ENCODE data around the gene DNAH12.

DNA sequence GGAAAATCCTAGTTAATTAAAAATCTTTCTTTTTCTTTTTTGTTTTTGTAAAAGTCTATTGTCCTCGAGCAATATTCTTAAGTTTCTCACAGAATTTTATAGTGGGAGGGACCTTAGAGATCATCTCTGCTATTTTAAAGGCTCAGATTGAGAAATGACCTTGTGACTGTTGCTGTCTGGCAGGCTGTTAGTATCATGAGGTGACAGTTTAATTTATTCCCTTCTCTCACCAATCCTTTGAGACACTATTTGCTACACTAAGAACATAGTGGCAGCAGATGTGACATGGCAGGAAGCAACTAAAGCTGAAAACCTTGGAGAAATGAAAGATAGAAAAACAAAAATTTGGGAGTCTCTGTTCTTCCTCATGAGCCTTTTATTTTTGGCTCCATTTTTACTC is 291.7 kb downstream of the DNAH12 start:
- TF ChIP-seq POLR2A (IDR thresholded peaks at IDR 0.05; ENCODE audit: low read depth, low read length) (no peak), CEBPB (IDR thresholded peaks at IDR 0.05; ENCODE audit: borderline replicate concordance in 1 of 2, low read depth in 2 of 2, low read length in 2 of 2) (no peak), TCF7 (IDR thresholded peaks at IDR 0.05; ENCODE audit: borderline replicate concordance) (no peak), JUND (IDR thresholded peaks at IDR 0.05; ENCODE audit: low read depth, low read length) (no peak), SIX5 (IDR thresholded peaks at IDR 0.05; ENCODE audit: low read depth, low read length, severe bottlenecking) (no peak), POLR2AphosphoS2 (IDR thresholded peaks at IDR 0.05; ENCODE audit: low read depth, low read length) (no peak), RFX5 (IDR thresholded peaks at IDR 0.05; ENCODE audit: low read depth, low read length) (no peak), SRF (IDR thresholded peaks at IDR 0.05; ENCODE audit: low read depth in 2 of 2, low read length in 2 of 2) (no peak), NFYA (IDR thresholded peaks at IDR 0.05; ENCODE audit: borderline replicate concordance, low read depth, low read length) (no peak), TAF1 (IDR thresholded peaks at IDR 0.05; ENCODE audit: borderline replicate concordance, low read depth, low read length) (no peak), BMI1 (IDR thresholded peaks at IDR 0.05; ENCODE audit: borderline replicate concordance) (no peak), RAD21 (IDR thresholded peaks at IDR 0.05; ENCODE audit: insufficient read depth, low read depth, low read length) (no peak)
- TF ChIP-seq, protein P1, sequence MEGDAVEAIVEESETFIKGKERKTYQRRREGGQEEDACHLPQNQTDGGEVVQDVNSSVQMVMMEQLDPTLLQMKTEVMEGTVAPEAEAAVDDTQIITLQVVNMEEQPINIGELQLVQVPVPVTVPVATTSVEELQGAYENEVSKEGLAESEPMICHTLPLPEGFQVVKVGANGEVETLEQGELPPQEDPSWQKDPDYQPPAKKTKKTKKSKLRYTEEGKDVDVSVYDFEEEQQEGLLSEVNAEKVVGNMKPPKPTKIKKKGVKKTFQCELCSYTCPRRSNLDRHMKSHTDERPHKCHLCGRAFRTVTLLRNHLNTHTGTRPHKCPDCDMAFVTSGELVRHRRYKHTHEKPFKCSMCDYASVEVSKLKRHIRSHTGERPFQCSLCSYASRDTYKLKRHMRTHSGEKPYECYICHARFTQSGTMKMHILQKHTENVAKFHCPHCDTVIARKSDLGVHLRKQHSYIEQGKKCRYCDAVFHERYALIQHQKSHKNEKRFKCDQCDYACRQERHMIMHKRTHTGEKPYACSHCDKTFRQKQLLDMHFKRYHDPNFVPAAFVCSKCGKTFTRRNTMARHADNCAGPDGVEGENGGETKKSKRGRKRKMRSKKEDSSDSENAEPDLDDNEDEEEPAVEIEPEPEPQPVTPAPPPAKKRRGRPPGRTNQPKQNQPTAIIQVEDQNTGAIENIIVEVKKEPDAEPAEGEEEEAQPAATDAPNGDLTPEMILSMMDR (IDR thresholded peaks at IDR 0.05 in 2 of 3, conservative IDR thresholded peaks at IDR 0.05 in 1 of 3; ENCODE audit: control insufficient read depth in 2 of 3, extremely low read depth in 1 of 3, insufficient read depth in 1 of 3, low read depth in 3 of 3, low read length in 3 of 3) = no peak
- TF ChIP-seq, protein P2, sequence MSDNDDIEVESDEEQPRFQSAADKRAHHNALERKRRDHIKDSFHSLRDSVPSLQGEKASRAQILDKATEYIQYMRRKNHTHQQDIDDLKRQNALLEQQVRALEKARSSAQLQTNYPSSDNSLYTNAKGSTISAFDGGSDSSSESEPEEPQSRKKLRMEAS (IDR thresholded peaks at IDR 0.05; ENCODE audit: low read depth, low read length) = no peak
